VCaP (cell line): Measurements from ENCODE around the gene ANKRD11.
"Not testable (repeated sequence)": the region's sequence is repeated elsewhere in the genome, so short reads cannot be mapped to it uniquely, and the experiment has no call there.

Experiments used
- H3K27ac ChIP-seq: fragments of 450-650 bp; 2 replicates; pipeline ENCODE4 v1.5.1; 2017
- TF ChIP-seq, protein P1 (sequence below): fragments of 450-650 bp; conservative IDR thresholded peaks from 2 replicates; pipeline ENCODE4 v1.5.1; 2017; ENCODE audit warnings: mild to moderate bottlenecking, moderate library complexity

Gene ANKRD11

DNA sequence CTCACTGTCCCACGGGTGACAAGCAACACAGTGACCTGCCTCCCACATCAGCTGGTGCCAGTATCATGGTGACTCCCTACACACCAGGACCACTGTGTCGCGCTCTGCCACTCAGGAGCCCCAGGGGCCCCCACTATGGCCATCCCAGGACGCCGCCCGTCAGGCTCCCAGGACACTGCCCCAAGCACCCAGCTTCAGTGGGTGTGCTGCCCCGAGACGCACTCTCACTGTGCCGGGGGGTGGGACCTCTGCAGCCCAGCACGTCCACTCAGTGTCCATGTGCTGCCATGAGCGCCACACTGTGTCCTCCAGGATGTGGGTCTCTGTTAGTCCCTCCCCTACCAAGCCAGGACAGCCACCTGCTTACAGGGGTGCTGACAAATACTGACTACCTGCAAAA lies 152.4 kb downstream of the ANKRD11 start:
- no peak overlapping the region for H3K27ac ChIP-seq
- TF ChIP-seq, protein P1, sequence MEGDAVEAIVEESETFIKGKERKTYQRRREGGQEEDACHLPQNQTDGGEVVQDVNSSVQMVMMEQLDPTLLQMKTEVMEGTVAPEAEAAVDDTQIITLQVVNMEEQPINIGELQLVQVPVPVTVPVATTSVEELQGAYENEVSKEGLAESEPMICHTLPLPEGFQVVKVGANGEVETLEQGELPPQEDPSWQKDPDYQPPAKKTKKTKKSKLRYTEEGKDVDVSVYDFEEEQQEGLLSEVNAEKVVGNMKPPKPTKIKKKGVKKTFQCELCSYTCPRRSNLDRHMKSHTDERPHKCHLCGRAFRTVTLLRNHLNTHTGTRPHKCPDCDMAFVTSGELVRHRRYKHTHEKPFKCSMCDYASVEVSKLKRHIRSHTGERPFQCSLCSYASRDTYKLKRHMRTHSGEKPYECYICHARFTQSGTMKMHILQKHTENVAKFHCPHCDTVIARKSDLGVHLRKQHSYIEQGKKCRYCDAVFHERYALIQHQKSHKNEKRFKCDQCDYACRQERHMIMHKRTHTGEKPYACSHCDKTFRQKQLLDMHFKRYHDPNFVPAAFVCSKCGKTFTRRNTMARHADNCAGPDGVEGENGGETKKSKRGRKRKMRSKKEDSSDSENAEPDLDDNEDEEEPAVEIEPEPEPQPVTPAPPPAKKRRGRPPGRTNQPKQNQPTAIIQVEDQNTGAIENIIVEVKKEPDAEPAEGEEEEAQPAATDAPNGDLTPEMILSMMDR, result no peak

DNA sequence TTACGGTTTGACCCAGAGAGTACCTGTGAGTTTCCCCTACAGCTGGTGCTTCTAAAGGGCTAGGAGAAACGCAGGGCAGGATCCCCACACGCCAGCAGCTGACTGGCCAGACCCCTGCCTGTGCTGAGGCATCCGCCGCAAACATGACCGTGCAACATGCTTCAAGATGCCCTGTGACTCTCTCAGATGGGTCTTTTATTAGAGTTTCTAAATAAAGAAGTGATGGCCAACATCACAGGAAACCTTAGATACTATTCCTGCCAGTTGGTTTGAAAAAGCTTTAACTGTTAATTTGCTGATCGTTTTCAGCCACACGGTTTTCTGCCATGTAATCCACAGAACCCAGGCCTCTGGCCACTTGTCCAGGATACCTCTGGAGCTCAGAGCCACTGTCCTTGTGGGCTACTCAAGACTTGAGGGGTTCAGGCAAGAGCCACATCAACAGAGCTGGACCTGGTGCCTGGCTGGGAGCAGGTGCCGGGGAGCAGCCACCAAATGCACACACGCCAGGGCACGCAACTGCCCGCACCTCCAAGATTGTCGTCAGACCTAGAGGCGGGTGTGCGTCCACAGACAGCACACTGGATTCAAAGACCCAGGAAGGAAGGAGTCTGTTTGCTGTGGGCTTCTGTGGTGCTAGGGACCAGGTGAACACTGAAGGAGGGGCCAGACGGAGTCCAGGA lies 154.4 kb downstream of the ANKRD11 start:
- no peak overlapping the region for H3K27ac ChIP-seq

GRCh38 chr16:89334988-89335802 lies 155.2 kb downstream of the ANKRD11 start:
- TF ChIP-seq, protein P1, result no peak
- no peak overlapping the region for H3K27ac ChIP-seq

More for the DNA sequence above, 154.4 kb downstream of the ANKRD11 start:
- TF ChIP-seq, protein P1, result no peak

- TF ChIP-seq, protein P1, result no peak
- H3K27ac ChIP-seq, result no peak overlapping the region
These were observed 155.9 kb downstream of the ANKRD11 start for GRCh38 chr16:89334461-89334860.

GRCh38 chr16:89334050-89334449 lies 156.3 kb downstream of the ANKRD11 start:
- no peak overlapping the region for H3K27ac ChIP-seq
- TF ChIP-seq, protein P1, result no peak

DNA sequence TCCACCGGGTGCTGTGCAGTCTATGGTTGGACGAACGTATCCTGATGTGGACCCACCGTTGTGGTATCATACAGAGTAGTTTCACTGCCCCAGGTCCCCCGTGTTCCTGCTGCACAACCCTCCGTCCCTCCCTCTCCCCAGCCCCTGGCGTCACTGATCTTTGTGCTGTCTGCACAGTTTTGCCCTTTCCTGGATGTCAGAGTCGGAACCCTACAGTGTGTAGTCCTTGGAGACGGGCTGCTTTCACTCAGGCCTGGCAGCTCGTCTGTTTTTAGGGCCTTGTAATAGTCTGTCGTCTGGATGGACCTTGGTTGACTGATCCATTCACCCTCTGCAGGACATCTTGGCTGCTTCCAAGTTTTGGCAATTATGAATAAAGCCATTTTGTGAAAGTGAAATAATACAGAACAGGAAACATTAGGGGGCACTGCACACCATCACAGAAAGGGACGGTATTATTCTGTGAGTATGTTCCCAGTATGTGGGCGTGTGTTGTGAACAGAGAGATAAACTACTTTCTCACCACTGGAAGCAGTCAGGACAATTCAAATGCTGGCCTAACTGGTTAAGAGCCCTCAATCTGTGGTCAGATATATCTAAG lies 156.9 kb downstream of the ANKRD11 start:
- H3K27ac ChIP-seq, result not testable (repeated sequence)

GRCh38 chr16:89332902-89333245 lies 157.5 kb downstream of the ANKRD11 start:
- TF ChIP-seq, protein P1, result no peak
- H3K27ac ChIP-seq, result no peak overlapping the region; the same call in 1 of the 2 replicates
